Activated CD8-positive, alpha-beta memory T cell treated with anti-CD3 and anti-CD28 coated beads, Interleukin-2, amount 10 ng/mL, durations not matched to agents 7 days and 5 days (primary cell): Measurements from ENCODE around the gene LIPC. TPM values are rescaled to one million over a fixed set of nuclear protein-coding genes. Genes with fewer than 3 reads are reported as not detected.

Experiments used
- ATAC-seq: fragments of 150-1000 bp; cut with Tn5 transposase; one replicate; pipeline ENCODE4 v1.10.0; 2021; ENCODE audit warnings: moderate library complexity
- CTCF ChIA-PET: fragments of 350-600 bp; sonication (Branson Sonifier 250); formaldehyde crosslinking; loops from one replicate; lab custom pipeline; 2021; ENCODE audit warnings: antibody characterized with exemption; lab: Charles Lee
- DNase-seq: peaks from one replicate; pipeline ENCODE4 v3.0.0-alpha.2; 2020
- H3K27ac Mint-ChIP-seq: one replicate; pipeline ENCODE4 v1.8.0; 2021; ENCODE audit warnings: mild to moderate bottlenecking, mixed read lengths
- H3K27me3 Mint-ChIP-seq: one replicate; pipeline ENCODE4 v1.8.0; 2021; ENCODE audit warnings: mixed read lengths
- H3K36me3 Mint-ChIP-seq: one replicate; pipeline ENCODE4 v1.8.0; 2021; ENCODE audit warnings: mild to moderate bottlenecking, mixed read lengths
- H3K4me1 Mint-ChIP-seq: one replicate; pipeline ENCODE4 v1.8.0; 2021; ENCODE audit warnings: mixed read lengths
- H3K4me3 Mint-ChIP-seq: one replicate; pipeline ENCODE4 v1.8.0; 2021; ENCODE audit warnings: mild to moderate bottlenecking, moderate library complexity, mixed read lengths
- H3K9me3 Mint-ChIP-seq: one replicate; pipeline ENCODE4 v1.8.0; 2022; ENCODE audit warnings: low read depth, mixed read lengths
- total RNA-seq, 2 experiments: library from RNA; stranded (reverse); gene quantifications; one replicate each; pipeline ENCODE4 v1.2.3, GENCODE V29; 2021

Gene LIPC
- total RNA-seq, 2 experiments from 2014 or later, result 5.3 to 9.0 TPM

GRCh38 chr15:58569455-58569854 is 137.7 kb downstream of the LIPC start:
- CTCF ChIA-PET, result interaction anchor here (0.8 kb wide), 1 partner anchor 11 kb away, joined by 3 read pairs; no protein-coding TSS in a partner anchor
- DNase-seq (no peak), ATAC-seq (no peak)
- Mint-ChIP-seq H3K27ac (no peak overlapping the region), H3K4me3 (no peak overlapping the region), H3K9me3 (peaks cover 2% of the 10 kb centered on the region), H3K27me3 (no peaks in the 10 kb centered on the region), H3K4me1 (peaks cover 10% of the 10 kb centered on the region), H3K36me3 (peaks cover 2% of the 10 kb centered on the region)

- Mint-ChIP-seq H3K9me3 (peaks cover 2% of the 10 kb centered on the region), H3K4me3 (no peak overlapping the region), H3K27ac (no peak overlapping the region), H3K27me3 (no peaks in the 10 kb centered on the region), H3K36me3 (peaks cover 2% of the 10 kb centered on the region), H3K4me1 (peaks cover 15% of the 10 kb centered on the region)
- ATAC-seq, result no peak
- no peak for DNase-seq
- CTCF ChIA-PET, result no interaction called here
Measured at GRCh38 chr15:58571491-58571890, 139.7 kb downstream of the LIPC start.

GRCh38 chr15:58572521-58572920 is 140.7 kb downstream of the LIPC start:
- Mint-ChIP-seq H3K27ac (no peak overlapping the region), H3K9me3 (peaks cover 2% of the 10 kb centered on the region), H3K4me1 (peaks cover 14% of the 10 kb centered on the region), H3K36me3 (peaks cover 4% of the 10 kb centered on the region), H3K4me3 (no peak overlapping the region), H3K27me3 (no peaks in the 10 kb centered on the region)
- CTCF ChIA-PET, result no interaction called here
- DNase-seq, result no peak
- ATAC-seq, result no peak

- Mint-ChIP-seq H3K4me3 (no peak overlapping the region), H3K9me3 (peaks cover 2% of the 10 kb centered on the region), H3K27ac (no peak overlapping the region), H3K4me1 (peaks cover 9% of the 10 kb centered on the region), H3K36me3 (peaks cover 4% of the 10 kb centered on the region), H3K27me3 (no peaks in the 10 kb centered on the region)
- DNase-seq (no peak), ATAC-seq (no peak)
- CTCF ChIA-PET, result no interaction called here
Measured at GRCh38 chr15:58573270-58573669, 141.5 kb downstream of the LIPC start.

GRCh38 chr15:58574631-58575030 is 142.8 kb downstream of the LIPC start:
- peaks cover 2% of the 10 kb centered on the region for H3K36me3 Mint-ChIP-seq
- H3K9me3 Mint-ChIP-seq, result no peaks in the 10 kb centered on the region
- DNase-seq, result no peak
- H3K27ac Mint-ChIP-seq, result no peak overlapping the region
- CTCF ChIA-PET, result interaction anchor here (1.1 to 1.6 kb wide), 3 partner anchors 10 to 29 kb away, joined by 3 to 6 read pairs (median 4); no protein-coding TSS in a partner anchor
- H3K4me1 Mint-ChIP-seq, result peaks cover 5% of the 10 kb centered on the region
- no peak overlapping the region for H3K4me3 Mint-ChIP-seq
- no peak for ATAC-seq
- H3K27me3 Mint-ChIP-seq, result no peaks in the 10 kb centered on the region

GRCh38 chr15:58575045-58575786 is 143.4 kb downstream of the LIPC start:
- CTCF ChIA-PET, result interaction anchor here (1.1 to 1.6 kb wide), 3 partner anchors 10 to 30 kb away, joined by 3 to 6 read pairs (median 4); no protein-coding TSS in a partner anchor
- Mint-ChIP-seq H3K36me3 (peaks cover 2% of the 10 kb centered on the region), H3K27ac (no peak overlapping the region), H3K4me3 (no peak overlapping the region), H3K27me3 (no peaks in the 10 kb centered on the region), H3K9me3 (no peaks in the 10 kb centered on the region), H3K4me1 (peaks cover 5% of the 10 kb centered on the region)
- ATAC-seq, result no peak
- DNase-seq, result no peak

- CTCF ChIA-PET, result interaction anchor here (1.1 kb wide), 1 partner anchor 12 kb away, joined by 4 read pairs; no protein-coding TSS in a partner anchor
- ATAC-seq (no peak), DNase-seq (no peak)
- H3K4me1 Mint-ChIP-seq, result peaks cover 5% of the 10 kb centered on the region
- no peaks in the 10 kb centered on the region for H3K27me3 Mint-ChIP-seq
- peaks cover 2% of the 10 kb centered on the region for H3K36me3 Mint-ChIP-seq
- H3K4me3 Mint-ChIP-seq, result no peak overlapping the region
- H3K27ac Mint-ChIP-seq, result no peak overlapping the region
- H3K9me3 Mint-ChIP-seq, result no peaks in the 10 kb centered on the region
Measured at GRCh38 chr15:58576657-58577056, 144.9 kb downstream of the LIPC start.

- H3K9me3 Mint-ChIP-seq, result peaks cover 5% of the 10 kb centered on the region
- CTCF ChIA-PET, result no interaction called here
- DNase-seq (no peak), ATAC-seq (no peak)
- peaks cover 7% of the 10 kb centered on the region for H3K36me3 Mint-ChIP-seq
- H3K4me1 Mint-ChIP-seq, result peaks cover 12% of the 10 kb centered on the region
- H3K4me3 Mint-ChIP-seq, result no peak overlapping the region
- H3K27me3 Mint-ChIP-seq, result no peaks in the 10 kb centered on the region
- no peak overlapping the region for H3K27ac Mint-ChIP-seq
Measured at GRCh38 chr15:58582160-58582559, 150.4 kb downstream of the LIPC start.

- Mint-ChIP-seq H3K4me3 (no peak overlapping the region), H3K9me3 (peaks cover 5% of the 10 kb centered on the region), H3K27me3 (no peaks in the 10 kb centered on the region), H3K27ac (no peak overlapping the region), H3K4me1 (peaks cover 12% of the 10 kb centered on the region), H3K36me3 (peaks cover 7% of the 10 kb centered on the region)
- CTCF ChIA-PET, result interaction anchor here (0.8 kb wide), 1 partner anchor 179 kb away, joined by 3 read pairs; no protein-coding TSS in a partner anchor
- no peak for DNase-seq
- ATAC-seq, result no peak
Measured at GRCh38 chr15:58583171-58583908, 151.5 kb downstream of the LIPC start.

GRCh38 chr15:58584789-58585461 is 153.1 kb downstream of the LIPC start:
- peaks cover 7% of the 10 kb centered on the region for H3K36me3 Mint-ChIP-seq

GRCh38 chr15:58585693-58586443 is 154.1 kb downstream of the LIPC start:
- Mint-ChIP-seq H3K27ac (no peak overlapping the region), H3K27me3 (no peaks in the 10 kb centered on the region), H3K9me3 (peaks cover 5% of the 10 kb centered on the region), H3K36me3 (peaks cover 7% of the 10 kb centered on the region), H3K4me3 (no peak overlapping the region), H3K4me1 (peaks cover 12% of the 10 kb centered on the region)
- CTCF ChIA-PET, result interaction anchor here (1.8 kb wide), 1 partner anchor 11 kb away, joined by 6 read pairs; no protein-coding TSS in a partner anchor
- ATAC-seq, result no peak
- DNase-seq, result no peak

More at GRCh38 chr15:58584789-58585461, 153.1 kb downstream of the LIPC start:
- peaks cover 5% of the 10 kb centered on the region for H3K9me3 Mint-ChIP-seq
- H3K4me3 Mint-ChIP-seq, result no peak overlapping the region
- no peak overlapping the region for H3K27ac Mint-ChIP-seq
- DNase-seq, result no peak
- no peaks in the 10 kb centered on the region for H3K27me3 Mint-ChIP-seq
- no peak for ATAC-seq
- CTCF ChIA-PET, result interaction anchor here (1.4 to 1.8 kb wide), 2 partner anchors 10 to 13 kb away, joined by 3 to 6 read pairs; no protein-coding TSS in a partner anchor
- H3K4me1 Mint-ChIP-seq, result peaks cover 12% of the 10 kb centered on the region

- no peak overlapping the region for H3K27ac Mint-ChIP-seq
- peaks cover 16% of the 10 kb centered on the region for H3K36me3 Mint-ChIP-seq
- H3K4me3 Mint-ChIP-seq, result no peak overlapping the region
- ATAC-seq, result no peak
- no peaks in the 10 kb centered on the region for H3K27me3 Mint-ChIP-seq
- DNase-seq, result no peak
- H3K4me1 Mint-ChIP-seq, result peaks cover 12% of the 10 kb centered on the region
- peaks cover 5% of the 10 kb centered on the region for H3K9me3 Mint-ChIP-seq
- CTCF ChIA-PET, result no interaction called here
Measured at GRCh38 chr15:58587486-58587885, 155.7 kb downstream of the LIPC start.
